DMS153 treated with DMSO at 0.1 percent for 48 hours (cell line): ENCODE measurements around the gene C21orf58.

Experiments
- DNase-seq: peaks from one replicate; lab custom pipeline; 2025; ENCODE audit not compliant: unreplicated experiment; lab: John Stamatoyannopoulos, UW

The C21orf58 gene

DNA sequence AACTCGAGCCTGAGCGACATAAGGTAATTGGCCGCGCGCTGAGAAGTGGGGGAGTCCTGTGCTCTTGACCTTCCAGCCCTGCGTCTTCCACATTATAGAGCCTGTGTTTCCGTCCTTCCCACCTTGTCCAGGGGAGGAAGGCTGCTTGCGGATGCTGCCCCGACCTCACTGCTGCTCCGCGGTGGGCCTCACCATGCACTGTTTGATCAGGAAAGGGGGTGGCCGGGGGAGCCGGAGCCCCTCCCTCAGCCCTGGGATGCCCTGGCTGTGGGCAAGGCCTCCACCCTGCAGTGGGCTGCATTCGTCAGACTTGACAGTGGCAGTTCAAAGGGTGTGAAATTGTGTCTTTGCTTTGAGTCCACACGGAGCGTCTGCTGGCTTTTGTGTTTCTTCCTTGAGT, 30.4 kb upstream of the C21orf58 start:
- DNase-seq, result no peak

DNA sequence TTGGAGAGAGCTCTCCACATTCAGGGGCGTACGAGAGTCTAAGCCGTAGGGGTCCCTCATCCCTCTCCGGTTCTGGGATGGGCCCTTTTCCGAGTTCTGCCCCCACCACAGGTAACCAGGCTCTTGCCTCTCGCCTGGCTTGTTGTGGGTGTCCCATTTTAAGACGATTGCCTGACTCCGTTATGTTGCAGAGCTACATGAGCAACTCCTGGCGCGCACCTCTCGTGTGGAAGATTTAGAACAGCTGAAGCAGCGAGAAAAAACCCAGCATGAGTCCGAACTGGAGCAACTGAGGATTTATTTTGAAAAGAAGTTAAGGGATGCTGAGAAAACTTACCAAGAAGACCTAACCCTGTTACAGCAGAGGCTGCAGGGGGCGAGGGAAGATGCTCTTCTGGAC, 29.2 kb upstream of the C21orf58 start:
- DNase-seq, result no peak

DNA sequence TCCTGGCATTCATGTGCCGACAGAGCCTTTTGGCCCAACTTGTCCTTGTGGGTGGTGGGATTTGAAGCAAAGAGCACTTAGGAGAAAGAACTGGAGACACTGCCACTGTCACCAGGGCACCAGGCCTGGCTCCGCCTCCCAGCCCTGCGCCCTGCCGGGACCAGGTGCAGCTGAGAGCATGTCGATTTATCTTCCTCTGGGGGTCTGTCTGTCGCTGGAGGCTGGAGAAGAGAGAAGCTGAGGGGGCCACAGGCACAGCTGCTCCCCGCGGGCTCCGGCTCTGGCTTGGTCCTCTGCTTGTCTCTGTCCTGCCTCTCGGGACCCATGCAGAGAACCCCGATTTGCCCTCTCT, 28.5 kb upstream of the C21orf58 start:
- no peak for DNase-seq

DNA sequence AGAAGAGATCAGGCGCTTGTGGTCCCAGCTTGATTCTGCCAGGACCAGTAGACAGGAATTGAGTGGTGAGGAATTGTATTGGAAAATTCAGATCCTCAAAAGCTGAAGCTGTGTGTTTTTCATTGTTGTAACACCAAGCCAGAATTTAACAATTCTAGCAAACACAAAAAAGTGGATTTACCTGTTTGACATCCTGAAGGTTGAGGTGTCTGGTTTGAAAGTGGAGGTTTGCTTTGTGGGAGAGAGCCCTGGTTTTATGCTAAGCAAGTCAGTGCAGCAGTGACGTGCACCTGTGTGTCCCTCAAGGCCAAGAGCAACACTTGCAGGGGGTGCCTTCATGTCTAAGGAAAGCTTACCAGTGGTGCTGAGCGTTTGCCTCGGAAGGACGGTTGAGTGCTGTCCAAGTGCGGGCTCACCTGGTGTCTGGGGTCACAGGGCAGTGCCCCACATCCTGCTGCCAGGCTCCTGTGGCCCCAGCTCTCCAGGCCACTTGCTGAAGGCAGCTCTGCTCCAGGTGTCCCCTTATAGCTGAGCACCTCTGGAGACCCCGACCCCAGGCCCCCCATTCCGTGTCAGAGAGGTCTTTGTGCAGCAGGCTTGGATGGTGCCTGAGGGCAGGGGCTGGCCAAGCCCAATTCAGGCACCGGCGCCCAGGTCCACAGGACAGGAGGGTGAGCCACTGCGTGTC, 27.9 kb upstream of the C21orf58 start:
- no peak for DNase-seq

DNA sequence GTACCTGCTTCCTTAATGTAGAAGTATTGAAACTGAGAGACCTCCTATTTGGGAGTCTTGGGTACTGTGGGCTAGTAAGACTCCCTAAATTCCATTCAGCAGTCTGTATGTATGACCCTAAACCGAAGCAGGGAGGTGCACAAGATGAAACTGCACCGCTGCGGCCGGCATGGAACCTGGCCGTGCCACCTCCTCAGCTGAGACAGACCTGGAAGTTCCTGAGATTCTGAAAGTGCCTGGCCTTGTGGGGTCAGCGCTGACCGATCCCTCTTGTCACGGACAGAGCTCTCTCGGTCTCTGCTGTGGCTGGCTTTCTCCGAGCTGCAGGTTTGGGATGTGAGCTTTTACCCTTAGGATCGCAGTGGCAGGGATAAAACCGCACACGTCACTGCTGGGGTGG, 27.3 kb upstream of the C21orf58 start:
- DNase-seq, result no peak

DNA sequence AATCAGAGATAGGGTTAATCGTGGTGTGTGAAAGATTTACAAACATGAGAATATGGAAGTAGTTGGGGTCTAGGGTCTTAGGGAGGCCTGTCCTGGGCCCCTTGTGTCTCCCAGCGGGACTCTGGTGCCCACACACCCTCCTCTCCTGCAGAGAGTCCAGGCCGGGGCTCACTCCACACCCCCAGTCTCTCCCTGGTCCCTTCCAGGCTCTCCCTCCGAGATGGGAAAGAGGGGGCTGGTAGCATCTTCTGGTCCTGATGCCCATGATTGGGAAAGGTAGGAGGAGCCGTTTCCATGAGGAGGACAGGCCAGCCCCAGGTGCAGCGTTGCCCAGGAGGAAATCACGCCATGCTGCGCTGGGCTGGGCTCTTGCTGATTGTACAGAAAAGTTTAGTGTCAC, 26.9 kb upstream of the C21orf58 start:
- no peak for DNase-seq

DNA sequence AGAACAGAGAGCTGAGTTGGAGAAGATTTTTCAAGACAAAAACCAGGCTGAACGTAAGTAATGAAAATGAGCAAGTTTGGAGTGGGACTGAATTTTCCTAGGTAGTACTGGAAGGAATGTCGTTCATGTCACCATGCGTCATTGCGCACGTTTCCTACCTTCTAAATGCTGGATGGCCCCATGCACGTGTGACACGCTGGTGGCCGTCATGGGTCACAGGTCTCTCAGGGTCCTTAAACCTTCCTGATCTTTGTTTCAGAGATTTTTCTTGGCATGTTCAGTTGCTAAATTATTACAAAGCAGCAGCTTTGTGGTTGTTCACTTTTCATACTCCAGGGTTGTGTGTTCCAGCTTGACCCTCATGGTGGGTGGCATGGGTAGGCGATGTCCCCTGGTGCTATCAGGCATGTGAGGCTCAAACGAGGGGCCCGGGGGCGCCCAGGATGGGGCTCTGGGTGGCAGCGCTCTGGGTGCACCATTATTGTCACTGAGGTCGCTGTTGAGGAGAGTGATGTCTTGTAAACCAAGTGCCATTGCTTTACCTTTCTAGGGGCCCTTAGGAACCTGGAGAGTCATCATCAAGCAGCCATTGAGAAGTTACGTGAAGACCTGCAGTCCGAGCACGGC, 25.6 kb upstream of the C21orf58 start:
- no peak for DNase-seq

DNA sequence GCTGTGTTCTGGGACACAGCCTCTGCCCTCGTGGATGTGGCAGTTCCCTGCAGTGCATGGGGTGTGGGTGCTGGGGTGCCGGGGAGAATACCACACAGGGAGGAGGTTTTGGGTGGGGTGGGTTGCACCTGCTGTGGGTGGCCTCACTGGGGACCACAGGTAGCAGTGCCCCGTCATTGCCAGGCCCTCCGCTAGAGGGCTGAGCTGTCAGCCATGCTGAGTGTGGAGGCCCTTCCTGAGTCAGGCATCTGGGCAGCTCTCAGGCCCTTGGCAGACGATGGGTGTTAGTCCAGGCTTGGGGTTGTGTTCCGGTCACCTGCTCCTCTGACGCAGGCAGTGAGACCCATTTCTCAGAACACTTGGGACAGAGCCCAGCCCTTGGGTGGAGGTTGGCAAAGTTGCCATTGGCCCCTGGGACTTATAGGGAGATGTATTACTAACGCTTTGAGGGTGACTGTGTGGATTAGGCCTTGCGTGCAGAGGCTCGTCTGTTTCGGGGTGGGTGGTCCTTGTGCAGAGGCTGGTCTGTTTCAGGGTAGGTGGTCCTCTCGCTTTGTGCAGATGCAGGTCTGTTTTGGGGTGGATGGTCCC, 24.2 kb upstream of the C21orf58 start:
- DNase-seq, result no peak

DNA sequence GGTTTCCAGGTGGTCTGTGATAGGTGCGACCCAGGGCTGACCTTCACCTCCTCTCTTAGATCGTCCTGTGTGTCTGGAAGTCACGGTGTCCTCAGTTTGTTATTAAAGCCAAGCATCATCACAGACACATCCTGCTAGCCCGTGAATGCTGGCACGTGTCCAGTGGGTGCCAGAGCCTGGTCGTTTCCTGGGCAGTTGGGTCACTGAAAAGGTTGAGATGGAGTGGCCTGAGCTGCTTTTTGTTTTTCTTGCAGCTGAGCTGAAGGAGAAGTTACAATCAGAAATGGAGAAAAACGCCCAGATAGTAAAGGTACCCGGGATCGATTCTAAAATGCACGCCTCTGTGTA, 23.5 kb upstream of the C21orf58 start:
- DNase-seq, result no peak

DNA sequence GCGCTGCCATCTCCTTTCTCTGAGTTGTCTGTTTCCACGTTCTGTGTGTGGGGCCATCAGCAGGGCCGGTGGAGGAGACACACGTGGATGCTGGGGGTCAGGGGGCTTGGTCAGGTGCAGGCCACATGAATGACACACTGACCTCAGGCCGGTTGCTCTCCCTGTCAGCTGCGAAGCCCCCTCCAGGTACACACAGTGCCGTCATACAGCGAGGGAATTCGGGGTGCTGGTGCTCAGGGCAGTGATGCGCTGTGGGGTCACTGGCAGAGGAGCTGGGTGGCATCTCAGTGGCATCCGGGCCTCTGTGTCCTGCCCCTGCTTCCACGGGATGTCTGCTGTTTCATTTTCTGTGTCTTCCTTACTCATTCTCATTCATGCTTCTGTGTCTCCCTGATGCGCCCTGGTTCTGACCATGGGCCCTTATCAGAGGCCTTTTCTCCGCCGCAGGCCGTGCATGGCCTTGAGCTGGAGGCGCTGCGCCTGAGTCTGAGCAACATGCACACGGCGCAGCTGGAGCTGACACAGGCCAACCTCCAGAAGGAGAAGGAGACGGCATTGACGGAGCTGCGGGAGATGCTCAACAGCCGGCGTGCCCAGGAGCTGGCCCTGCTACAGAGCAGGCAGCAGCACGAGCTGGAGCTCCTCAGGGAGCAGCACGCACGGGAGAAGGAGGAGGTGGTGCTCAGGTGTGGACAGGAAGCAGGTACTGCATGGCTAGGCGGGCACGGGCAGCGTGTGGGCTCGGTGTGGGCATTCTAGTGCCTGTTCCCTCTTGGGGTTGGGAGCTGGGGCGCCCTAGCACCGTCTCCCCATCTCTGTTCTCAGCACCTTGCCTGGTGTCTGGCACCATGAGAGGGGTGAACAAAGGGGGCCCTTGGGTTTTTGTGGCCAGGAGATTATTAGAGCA, 22.9 kb upstream of the C21orf58 start:
- no peak for DNase-seq

DNA sequence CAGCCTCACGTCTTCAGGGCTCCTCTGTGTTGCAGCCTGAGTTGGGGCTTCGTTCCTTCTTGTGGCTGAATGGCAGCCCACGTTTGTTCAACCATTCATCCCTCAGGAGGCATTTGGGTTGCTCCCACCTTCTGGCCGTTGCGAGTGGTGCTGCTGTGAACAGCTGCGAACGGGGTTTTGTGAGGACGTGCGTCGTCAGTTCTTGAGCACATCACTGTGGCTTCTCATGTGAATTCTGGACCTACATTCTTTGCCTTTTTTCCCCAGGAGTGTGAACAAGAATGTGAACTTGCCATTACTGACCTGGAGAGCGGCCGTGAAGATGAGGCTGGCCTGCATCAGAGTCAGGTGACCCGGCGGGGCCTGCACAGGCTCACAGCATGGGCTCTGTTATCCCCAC, 22.2 kb upstream of the C21orf58 start:
- no peak for DNase-seq

DNA sequence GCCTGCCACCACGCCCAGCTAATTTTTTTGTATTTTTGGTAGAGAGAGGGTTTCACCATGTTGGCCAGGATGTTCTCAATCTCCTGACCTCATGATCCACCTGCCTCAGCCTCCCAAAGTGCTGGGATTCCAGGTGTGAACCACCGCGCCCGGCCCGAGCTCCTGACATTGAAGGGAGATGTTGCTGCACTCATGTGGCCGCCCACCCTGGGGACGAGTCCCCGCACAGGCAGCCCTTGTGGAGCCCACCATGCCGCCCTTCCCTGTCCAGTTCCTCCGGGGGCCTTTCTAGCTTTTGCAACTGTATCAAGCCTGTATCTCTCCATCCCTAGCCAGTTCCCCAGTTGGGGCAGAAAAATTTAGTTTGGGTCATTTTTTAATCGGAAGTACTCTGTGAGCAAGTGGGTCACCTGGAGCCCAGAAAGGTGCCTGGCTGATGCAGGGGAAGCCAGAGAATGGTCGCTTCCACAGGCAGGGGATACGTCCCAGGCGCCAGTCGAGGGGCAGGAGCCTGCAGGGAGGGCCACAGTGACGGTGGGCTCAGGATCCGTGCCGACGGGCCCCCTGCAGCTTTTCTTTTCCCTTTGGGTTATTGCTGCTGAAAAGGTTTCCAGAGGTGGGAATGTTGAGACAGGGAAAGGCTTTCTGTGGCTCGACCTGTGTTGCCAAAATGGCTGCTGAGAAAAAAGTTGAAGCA, 20.7 kb upstream of the C21orf58 start:
- no peak for DNase-seq

DNA sequence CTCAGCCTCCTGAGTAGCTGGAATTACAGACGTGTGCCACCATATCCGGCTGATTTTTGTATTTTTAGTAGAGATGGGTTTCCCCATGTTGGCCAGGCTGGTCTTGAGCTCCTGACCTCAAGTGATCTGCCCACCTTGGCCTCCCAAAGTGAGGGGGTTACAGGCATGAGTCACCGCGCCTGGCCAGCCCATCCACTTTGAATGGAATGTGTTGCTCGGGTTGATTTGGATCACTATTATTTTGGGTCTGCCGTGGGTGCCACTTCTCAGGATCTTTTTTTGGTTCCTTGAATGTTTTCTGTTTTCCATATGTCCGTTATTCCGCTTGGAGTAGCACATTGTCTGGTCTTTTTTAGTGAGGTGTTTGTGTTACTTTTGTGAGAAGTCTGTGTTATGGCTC, 17.3 kb upstream of the C21orf58 start:
- no peak for DNase-seq

DNA sequence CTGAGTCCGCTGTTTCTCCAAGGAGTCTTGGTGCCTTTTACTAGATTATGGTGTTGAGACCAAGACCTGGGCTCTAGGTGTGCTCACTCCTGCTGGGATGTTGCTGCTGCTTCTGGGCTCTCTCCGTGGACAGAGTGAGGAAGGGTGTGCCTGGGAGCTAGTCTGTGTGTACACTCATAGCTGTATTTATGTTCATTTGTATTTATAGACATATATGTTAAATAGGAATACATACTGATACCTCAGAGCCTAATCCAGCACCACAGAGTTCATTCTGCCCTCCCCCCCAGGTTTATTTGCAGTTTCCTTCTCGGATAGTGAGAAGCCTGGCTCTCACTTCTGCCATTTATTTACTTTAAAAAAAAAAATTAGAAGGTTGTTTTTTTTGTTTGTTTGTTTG, 12.9 kb upstream of the C21orf58 start:
- no peak for DNase-seq

DNA sequence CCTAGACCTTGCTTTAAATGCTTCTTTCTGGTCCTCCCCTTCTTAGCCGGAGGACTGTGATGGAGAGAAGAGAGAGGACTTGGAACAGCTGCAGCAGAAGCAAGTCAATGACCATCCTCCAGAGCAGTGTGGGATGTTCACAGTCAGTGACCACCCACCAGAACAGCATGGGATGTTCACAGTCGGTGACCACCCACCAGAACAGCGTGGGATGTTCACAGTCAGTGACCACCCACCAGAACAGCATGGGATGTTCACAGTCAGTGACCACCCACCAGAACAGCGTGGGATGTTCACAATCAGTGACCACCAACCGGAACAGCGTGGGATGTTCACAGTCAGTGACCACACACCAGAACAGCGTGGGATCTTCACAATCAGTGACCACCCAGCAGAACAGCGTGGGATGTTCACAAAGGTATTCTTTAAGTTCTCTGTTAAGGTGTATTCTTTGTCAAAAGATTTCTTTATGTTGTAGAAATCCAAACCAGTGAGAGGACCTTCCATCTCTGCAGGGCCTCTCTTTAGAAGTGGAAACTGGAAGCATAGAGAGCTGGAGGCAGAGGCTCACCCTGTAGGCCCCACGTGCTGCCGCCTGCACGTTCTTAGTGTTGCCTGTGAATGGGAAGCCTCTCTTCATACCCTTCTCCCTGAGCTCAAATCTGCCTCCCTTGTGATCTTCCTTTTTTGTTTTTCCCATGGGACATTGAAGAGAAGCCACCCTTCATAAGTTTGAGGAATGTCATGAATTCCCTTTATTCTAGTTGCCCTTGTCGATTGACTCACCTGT, 10.9 kb upstream of the C21orf58 start:
- no peak for DNase-seq

DNA sequence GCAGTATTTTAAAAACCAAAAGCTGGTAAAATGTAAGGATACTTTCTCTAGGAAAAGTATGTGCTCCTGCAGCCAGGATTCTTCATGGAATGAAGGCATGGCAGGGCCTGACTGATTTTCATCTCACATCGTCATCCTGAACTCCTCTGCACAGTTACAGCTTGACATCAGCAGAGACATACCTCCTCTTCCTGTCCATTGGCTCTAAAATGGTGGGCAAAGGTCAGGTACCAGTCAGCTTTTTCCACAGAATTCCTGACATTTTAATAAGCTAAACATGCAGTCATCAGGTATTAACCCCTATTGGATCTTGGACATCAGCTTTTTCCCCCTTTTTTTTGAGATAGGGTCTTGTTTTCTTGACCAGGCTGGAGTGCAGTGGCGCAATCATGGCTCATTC, 6.1 kb upstream of the C21orf58 start:
- DNase-seq, result no peak

DNA sequence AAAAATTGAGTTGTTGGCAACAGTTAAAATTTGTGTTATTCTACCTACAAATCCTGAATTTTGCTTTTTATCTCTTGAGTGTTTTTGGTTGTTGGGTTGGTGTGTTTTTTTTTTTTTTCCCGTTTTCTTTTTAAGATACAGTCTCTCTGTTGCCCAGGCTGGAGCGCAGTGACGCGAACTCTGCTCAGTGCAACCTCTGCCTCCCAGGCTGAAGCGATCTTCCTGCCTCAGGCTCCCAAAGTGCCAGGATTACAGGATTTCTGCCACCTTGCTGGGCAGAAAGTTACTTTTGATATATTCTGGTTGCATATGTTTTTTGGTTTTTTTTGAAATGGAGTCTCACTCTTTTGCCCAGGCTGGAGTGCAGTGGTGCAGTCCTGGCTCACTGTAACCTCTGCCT, 4.5 kb upstream of the C21orf58 start:
- no peak for DNase-seq

DNA sequence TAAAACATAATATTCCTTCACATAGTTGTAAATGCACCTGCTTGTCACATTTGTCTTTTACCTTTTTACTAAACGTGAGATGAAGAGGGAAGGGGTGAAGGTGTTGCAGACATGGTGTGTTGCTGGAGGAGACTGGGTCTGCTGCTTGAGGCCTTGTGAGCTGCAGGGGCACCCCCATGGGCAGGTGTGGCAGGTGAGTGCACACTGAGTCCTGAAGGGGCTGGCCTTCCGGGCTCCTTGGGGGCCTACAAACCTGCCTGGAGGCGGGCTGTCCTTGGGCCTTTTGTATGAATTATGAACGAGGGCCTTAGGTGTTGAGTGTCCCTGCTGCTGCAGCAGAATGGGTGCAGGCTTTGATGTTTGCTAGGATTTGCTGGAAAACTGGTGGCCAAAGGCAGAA, 4.0 kb upstream of the C21orf58 start:
- DNase-seq, result no peak

DNA sequence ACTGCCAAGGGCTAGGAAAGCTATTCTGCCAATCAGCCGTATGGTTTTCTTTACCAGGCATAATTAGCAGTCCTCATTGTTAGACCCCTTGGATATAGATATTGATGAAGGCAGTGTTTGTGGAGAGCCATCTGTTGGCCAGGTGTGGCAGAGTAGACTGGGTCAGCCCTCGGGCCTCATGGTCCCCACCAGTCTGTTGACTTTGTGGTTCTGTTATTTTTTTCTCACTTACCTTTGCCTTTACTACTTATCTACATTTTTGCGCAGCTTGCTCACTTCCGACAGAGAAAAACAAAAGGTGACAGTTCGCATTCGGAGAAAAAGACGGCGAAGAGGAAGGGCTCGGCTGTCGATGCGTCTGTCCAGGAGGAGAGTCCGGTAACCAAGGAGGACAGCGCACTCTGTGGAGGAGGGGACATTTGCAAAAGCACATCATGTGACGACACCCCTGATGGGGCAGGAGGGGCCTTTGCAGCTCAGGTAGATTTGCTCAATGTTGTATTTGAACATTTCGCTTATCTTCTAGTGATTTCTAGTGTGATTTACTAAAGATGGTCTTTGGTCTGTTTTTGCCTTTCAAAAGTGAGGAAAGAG, 2.5 kb upstream of the C21orf58 start:
- DNase-seq, result no peak
